DMS153 treated with DMSO at 0.1 percent for 48 hours (cell line): Measurements from ENCODE around the gene ARHGAP6.
"Not testable (repeated sequence)": the region's sequence is repeated elsewhere in the genome, so short reads cannot be mapped to it uniquely, and the experiment has no call there.

Experiments
- DNase-seq: peaks from one replicate; lab custom pipeline; 2025; ENCODE audit not compliant: unreplicated experiment; lab: John Stamatoyannopoulos, UW

The ARHGAP6 gene

GRCh38 chrX:11578301-11578700 is 87.4 kb downstream of the ARHGAP6 start:
- DNase-seq = not testable (repeated sequence)

- DNase-seq = no peak
Measured at GRCh38 chrX:11577603-11578002, 88.1 kb downstream of the ARHGAP6 start.

- no peak for DNase-seq
Measured at GRCh38 chrX:11575332-11575731, 90.4 kb downstream of the ARHGAP6 start.

- no peak for DNase-seq
Measured at GRCh38 chrX:11567528-11568220, 98.0 kb downstream of the ARHGAP6 start.

GRCh38 chrX:11566789-11567188 is 98.9 kb downstream of the ARHGAP6 start:
- DNase-seq = no peak

GRCh38 chrX:11566173-11566572 is 99.5 kb downstream of the ARHGAP6 start:
- no peak for DNase-seq

- no peak for DNase-seq
Measured at GRCh38 chrX:11564546-11564945, 101.2 kb downstream of the ARHGAP6 start.

GRCh38 chrX:11562570-11562969 is 103.2 kb downstream of the ARHGAP6 start:
- no peak for DNase-seq

- DNase-seq = no peak
Measured at GRCh38 chrX:11558972-11559371, 106.7 kb downstream of the ARHGAP6 start.

GRCh38 chrX:11557120-11557519 is 108.6 kb downstream of the ARHGAP6 start:
- no peak for DNase-seq

- DNase-seq = no peak
Measured at GRCh38 chrX:11555759-11556158, 110.0 kb downstream of the ARHGAP6 start.

GRCh38 chrX:11553594-11553993 is 112.1 kb downstream of the ARHGAP6 start:
- DNase-seq = no peak

- no peak for DNase-seq
Measured at GRCh38 chrX:11551151-11551550, 114.6 kb downstream of the ARHGAP6 start.

- DNase-seq = no peak
Measured at GRCh38 chrX:11546917-11547316, 118.8 kb downstream of the ARHGAP6 start.

- DNase-seq = no peak
Measured at GRCh38 chrX:11543249-11543648, 122.5 kb downstream of the ARHGAP6 start.

GRCh38 chrX:11541510-11541909 is 124.2 kb downstream of the ARHGAP6 start:
- DNase-seq = no peak

GRCh38 chrX:11540532-11541377 is 125.0 kb downstream of the ARHGAP6 start:
- no peak for DNase-seq

GRCh38 chrX:11537141-11537540 is 128.6 kb downstream of the ARHGAP6 start:
- DNase-seq = no peak

- DNase-seq = no peak
Measured at GRCh38 chrX:11535156-11535919, 130.4 kb downstream of the ARHGAP6 start.

- DNase-seq = peak; percentile 38
Measured at GRCh38 chrX:11533199-11533651, 132.5 kb downstream of the ARHGAP6 start.

GRCh38 chrX:11532291-11533078 is 133.2 kb downstream of the ARHGAP6 start:
- no peak for DNase-seq
